Left forelimb (tissue), 1 donor: ENCODE results near the gene EDEM2.
"Not testable (repeated sequence)": the region's sequence is repeated elsewhere in the genome, so short reads cannot be mapped to it uniquely, and the experiment has no call there.

ENCODE experiments used
- DNase-seq: peaks from one replicate; pipeline ENCODE4 v3.0.0-alpha.2; 2018; ENCODE audit warnings: low spot score

EDEM2 gene

DNA sequence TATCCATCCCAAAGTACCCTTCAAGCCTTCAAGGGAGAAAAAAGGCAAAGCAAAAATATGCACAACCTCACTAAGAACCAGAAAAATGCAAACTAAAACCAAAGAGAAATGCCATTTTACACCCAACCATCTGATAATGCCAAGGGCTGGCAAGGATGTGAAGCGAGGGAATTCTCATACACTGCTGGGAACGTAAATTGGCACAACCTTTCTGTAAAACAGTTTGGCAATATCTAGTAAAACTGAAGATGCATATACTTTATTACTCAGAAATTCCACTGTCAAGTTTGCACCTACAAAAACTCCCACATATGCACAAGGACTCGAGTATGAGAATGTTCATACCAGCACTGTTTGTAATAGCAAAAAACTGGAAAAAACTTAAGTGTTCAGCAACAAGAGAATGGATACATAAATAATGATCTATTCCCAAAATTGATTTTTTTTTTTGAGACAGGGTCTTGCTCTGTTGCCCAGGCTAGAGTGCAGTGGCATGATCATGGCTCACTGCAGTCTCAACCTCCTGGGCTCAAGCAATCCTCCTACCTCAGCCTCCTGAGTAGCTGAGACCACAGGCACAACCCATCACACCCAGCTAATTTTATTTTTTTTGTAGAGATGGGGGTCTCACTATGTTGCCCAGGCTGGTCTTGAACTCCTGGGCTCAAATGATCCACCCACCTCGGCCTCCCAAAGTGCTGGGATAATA lies 21.7 kb upstream of the EDEM2 start:
- DNase-seq: not testable (repeated sequence)

DNA sequence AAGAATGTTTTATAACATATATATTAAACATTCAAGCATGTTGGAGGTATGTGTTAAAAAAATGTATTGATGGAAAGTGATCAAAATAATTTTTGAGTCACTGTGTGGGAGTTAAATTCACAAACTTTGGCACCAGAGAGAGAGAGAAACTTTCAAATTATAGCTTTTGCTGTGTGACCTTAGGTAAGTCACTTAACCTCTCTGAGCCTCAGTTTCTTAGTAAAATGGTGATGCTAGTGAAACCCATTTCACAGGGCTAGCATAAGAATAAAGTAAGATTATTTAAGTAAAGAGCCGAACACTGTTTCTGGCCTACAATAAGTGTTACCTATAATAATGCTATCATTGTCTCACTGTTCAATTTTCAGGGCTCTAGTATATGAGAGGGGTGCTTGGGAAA lies 20.7 kb upstream of the EDEM2 start:
- no peak for DNase-seq

DNA sequence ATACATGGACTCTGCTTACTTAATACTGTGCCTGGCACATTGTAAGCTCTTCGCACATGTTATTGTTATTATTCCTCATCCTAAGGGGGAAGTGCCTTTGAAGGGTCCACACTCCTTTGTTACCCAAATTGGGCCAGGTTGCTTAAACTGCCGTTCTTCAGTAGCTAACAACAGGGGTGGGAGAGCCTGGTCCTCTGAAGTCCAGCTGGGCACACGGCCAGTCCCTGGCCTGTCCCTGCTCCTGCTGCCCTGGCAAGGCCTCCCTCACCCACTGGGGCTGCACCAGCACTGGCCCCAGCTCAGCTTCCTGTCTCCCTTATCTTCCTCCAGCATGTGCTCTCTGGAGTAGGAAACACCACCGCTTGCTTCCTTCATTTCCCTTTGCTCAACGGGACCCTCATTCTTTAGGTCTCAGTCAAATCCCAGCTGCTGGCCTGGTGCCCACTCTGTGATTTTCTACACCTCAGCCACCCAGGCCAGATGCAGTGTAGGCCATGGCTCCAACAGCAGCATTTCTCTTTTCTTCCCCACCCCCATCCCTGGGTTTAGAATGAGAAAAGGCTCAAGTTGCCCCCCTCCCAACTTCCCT lies 19.2 kb upstream of the EDEM2 start:
- no peak for DNase-seq

DNA sequence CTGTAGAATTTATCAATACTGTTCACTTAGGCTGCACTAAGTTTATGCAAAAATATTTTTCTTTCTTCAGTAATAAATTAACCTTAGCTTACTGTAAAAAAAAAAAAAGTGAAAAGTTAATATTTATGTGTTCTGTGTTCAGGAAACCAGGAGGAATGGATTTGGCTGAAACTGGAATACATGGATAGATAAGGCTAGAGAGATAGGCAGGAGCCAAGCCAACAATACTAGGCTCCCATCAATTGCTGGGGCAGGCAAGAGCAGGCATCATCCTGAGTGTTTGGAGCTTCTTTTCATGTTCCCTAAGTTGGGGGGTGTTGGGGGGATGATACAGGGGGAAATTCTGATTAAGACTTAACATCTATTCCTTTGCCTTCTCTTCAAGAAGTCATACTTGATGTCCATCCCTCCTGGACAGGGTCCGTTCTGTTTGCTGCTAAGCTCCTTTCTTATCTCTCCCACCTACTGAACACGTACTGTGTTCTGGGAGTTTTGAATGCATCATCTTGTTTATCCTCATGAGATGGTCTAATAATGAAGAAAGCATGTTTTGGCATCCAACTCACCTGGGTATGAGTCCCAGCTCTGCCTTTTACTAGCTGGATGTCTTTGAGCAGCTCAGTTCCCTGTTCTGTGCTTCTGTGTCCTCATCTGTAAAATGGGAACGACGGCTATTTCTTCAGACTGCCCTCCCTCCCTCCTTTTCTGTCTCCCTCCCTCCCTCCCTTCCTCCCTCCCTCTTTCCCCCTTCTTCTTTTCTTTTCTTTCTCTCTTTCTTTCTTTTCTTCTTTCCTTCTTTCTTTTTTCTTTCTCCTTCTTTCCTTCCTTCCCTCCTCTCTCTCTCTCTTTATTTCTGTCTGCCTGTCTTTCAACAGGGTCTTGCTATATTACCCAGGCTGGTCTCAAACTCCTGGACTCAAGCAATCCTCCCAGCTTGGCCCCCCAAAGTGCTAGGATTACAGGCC lies 18.4 kb upstream of the EDEM2 start:
- DNase-seq: no peak

DNA sequence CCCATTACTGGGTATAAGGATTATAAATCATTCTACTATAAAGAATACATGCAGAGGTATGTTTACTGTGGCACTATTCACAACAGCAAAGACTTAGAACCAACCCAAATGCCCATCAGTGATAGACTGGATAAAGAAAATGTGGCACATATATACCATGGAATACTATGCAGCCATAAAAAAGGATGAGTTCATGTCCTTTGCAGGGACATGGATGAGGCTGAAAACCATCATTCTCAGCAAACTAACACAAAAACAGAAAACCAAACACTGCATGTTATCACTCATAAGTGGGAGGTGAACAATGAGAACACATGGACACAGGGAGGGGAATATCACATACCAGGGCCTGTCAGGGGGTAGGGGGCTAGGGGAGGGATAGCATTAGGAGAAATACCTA lies 17.4 kb upstream of the EDEM2 start:
- DNase-seq: not testable (repeated sequence)

DNA sequence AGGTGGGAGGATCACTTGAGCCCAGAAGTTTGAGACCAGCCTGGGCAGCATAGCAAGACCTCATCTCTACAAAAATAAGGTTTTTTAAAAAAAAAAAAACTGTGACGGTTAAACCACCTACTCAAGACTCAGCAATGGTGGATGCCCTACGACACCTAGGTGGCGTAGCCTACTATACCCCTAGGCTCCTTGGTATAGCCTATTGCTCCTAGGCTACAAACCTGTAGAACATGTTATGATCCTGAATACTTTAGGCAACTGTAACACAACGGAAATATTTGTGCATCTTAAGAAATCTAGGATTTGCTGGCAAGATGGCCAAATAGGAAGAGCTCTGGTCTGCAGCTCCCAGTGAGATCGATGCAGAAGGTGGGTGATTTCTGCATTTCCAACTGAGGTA lies 13.2 kb upstream of the EDEM2 start:
- not testable (repeated sequence) for DNase-seq

DNA sequence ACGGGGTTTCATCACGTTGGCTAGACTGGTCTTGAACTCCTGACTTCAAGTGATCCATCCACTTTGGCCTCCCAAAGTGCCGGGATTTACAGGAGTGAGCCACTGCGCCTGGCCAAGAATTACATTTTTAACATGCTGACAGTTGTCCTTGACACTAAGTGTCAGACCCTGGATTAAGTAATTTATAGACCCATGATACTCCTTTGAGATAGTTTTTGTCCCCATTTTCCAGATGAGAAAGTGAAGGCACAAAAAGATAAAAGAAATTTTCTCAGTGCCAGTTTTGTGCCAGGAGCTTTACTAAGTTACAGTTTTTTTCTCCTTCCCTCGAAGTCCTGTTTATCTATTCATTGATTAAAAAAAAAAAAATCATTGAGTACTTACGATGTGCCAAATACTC lies 9.8 kb upstream of the EDEM2 start:
- DNase-seq: no peak

DNA sequence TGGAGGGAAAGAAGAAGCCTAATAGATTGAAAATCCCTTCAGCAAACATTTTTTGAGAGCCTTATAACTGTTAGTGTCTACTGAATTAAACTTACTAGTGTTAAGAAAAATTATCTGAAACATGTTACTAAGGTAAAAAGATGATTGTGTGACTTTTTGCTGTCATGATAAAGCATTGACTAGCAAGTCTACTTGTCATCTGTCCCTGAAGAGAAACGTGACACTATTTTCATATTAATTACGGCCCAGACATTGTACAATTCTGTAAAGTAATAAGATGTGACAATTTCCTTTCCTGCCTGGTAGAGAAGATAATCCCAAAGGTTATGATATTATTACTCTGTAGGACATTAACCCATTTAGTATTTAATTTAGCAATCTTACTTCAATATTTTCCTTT lies 8.8 kb upstream of the EDEM2 start:
- DNase-seq: no peak

DNA sequence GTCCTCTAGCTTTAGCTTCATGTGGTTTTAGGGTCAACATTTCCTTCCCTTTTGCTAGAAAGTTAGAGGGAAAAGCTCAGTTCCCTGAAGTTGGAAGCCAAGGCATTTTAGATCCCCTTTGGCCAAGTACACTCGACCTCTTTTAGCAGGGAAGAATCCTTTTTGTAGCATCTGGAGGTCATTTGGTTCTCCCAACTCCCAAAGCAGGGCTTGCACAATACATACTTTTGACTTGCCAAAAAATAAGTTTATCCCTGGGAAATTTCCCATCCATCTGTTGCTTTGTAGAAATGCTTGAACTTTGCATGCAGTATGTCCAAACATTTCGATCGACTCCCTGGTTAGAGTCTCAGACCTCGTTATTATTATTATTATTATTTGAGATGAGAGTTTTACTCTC lies 4.6 kb upstream of the EDEM2 start:
- no peak for DNase-seq

DNA sequence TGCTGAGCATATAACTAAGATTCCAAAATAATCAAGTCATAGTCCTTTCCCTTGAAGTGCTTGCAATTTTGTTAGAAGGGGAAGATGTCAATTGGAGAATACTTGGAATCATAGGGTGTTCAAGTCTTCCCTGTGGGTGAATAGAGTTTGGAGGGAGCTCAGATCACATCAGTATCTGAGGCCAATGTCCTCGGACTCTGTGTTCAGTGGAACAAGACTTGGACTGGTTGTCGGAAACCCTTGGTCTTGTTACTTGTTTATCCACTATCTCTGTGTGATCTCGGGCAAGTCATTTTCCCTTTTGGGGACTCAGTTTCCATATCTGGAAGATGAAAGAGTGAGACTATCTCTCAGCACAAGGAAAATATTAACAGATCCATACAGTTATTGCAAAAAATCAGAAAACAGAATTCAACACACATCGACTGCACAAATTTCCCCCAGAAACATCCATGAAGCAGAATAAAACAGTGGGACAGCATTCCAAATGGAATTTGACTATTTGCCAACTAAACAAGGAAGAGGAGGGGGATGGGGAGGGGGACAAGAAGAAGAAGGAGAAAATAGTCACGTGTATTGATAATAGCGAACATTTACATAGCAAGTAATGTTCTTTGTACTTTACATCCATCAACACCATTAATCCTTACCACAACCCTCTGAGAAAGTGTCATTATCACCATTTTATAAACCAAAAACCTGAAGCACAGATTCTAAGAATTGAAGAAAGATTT lies 3.9 kb upstream of the EDEM2 start:
- no peak for DNase-seq

DNA sequence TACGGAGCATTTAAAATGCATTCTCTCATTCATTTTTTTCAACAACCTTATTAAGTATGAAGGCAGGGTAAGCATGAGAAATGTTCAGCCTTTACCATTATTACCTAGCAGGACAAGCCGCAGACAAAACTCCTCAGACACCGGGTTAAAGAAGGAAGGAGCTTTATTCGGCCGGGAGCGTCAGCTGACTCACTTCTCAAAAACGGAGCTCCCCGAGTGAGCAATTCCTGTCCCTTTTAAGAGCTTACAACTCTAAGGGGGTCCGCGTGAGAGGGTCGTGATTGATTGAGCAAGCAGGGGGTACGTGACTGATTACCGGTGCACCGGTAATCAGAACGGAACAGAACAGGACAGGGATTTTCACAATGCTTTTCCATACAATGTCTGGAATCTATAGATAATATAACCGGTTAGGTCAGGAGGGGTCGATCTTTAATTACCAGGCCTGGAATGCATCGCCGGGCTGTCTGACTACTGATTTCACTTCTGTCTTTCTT lies 487 bp upstream of the EDEM2 start:
- DNase-seq: not testable (repeated sequence)

DNA sequence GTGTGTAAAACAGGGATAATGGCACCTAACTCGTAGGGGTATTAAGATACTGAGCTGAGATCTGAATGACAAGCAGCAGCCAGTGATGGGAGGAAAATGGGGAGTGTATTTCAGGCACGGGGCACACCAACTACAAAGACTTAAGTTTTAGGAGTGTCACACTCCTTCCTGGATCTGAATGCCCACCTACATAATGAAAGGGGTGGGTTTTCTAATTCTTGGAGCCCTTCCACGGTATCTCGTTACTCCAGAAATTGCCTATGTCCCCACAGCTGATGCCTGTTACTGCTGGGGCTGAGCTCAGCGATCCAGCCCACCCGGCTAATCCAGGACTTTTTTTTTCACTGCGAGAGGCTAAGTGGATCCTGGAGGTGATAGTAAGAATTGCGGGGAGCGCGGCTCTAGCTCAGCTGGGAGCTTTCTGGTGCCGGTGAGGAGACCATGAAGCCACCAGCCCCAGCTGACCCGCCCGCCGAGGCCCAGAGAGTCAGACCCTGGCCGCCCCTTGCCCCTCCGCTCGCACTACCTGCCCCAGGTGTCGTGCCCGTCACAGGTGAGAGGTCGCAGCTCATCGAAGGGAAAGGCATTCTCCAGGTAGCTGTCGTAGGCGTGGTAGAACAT lies 727 bp downstream of the EDEM2 start:
- DNase-seq: no peak

DNA sequence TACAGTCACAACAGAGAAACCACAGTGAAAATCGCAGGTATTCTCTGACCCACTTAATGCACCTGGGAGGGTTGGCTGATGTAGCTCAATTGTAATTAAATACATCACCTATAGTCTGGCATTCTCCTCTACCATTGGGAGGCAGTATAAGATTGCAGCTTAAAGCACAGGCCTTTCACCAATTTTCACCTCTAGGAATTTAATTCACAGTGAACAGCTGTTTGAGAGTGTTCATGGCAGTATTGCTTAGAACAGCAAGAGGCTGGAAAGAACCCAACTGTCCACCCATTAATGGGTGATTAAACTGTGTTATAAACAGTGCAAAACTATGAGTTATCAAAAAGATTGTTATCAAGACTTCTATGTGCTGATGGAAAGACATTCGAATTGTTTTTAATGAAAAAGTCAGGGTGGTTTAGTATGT lies 2.0 kb downstream of the EDEM2 start:
- no peak for DNase-seq

DNA sequence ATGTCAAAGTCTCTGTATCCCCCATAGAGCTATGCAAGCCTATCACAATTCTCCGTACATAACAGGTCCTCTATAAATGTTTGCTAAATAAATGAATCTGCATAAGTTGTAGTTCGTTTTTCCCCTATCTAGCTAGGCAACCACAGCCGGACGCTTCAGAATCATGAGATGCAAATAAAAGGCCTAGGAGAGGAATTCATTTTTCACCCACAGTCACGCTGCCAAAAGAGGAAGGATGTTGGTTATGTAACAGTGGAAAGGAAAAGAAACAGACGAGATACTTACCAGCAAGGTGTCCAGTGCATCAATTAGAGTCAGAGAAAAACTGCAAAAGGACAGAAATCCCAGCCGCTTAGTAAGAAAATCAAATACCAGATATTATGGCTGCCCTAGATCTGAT lies 2.4 kb downstream of the EDEM2 start:
- DNase-seq: no peak

DNA sequence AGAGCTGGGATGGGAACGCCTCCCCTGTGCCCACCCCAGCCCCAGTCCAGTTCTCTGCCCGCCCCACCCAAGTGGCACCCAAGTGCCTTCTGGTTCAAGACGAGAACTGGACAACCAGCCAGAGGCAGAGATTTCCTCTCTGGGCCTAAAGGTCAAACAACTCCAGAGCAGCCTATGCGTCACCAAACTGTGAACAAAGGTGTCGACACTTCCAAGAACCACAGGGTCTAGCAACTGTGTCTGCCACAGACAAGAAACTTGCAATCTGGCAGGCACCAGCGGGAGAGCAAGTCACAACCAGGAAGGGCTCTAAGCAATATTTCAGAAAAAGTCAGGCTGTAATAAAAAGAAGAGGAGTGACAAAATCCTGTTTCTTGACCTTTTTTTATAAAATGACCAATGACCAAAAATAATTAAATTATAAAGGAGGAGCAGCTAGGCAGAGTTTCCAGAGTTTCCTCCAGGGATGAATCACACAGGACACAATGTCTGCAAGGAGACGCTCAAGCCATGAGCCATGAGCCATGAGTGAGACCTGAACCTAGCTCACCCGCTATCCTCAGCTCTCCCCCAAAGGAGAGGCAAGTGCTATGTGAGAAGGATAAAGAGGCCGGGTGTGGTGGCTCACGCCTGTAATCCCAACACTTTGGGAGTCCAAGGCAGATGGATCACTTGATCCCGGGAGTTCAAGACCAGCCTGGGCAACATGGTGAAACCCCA lies 11.1 kb downstream of the EDEM2 start:
- no peak for DNase-seq

DNA sequence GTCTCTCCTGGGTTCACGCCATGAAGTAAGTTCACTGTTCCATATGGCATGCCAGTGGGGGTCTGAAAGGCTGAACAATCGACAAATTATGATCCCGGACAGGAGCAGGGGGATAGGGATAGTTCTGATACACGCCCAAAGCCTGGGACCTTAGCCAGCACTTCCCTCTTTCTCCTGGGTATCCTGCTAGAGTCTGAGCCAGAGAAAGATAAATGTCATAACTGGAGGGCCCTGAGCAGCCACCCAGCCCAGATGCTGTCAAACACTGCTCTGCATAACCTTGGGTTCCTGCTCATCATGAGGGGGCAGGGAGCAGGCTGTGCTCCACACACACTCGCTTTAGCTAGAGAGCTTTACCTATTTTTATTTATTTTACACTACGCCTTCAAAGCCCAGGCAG lies 12.3 kb downstream of the EDEM2 start:
- DNase-seq: no peak

DNA sequence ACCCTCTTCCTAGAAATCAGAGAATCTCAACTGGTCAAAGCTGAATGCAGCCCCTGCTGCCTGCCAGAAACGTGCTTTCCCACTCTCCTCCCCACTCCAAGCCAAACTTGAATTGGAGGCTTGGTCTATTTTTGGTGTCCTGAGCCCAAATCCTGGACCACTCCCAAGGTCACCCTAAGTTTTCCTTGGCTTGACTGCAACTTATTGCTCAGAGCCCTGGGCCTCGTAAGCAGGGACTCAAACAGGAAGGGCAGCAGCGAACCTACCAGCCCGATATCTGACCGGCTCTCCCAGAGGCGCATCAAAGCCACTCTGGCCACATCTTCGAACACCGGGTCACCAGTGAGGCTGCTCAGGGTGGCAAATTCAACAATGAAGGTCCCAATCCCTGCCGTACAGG lies 12.7 kb downstream of the EDEM2 start:
- no peak for DNase-seq

DNA sequence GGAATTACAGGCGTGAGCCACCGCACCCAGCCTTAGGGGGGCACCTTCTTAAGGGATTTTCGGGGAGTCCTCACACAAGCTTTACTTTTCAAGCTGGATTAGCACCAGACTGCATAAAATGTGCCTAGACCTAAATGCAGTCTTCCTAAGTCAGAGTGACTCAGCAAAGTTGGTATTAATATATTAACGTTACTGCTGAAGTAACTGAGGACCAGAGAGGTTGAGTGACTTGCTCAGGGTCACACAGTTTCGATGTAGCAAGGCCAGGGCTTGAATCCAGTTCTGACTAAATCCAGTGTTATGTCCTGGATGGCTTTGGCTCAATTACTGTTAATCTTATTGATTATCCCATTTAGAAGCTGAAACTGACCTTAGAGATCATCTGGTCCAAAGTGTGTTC lies 13.4 kb downstream of the EDEM2 start:
- no peak for DNase-seq

DNA sequence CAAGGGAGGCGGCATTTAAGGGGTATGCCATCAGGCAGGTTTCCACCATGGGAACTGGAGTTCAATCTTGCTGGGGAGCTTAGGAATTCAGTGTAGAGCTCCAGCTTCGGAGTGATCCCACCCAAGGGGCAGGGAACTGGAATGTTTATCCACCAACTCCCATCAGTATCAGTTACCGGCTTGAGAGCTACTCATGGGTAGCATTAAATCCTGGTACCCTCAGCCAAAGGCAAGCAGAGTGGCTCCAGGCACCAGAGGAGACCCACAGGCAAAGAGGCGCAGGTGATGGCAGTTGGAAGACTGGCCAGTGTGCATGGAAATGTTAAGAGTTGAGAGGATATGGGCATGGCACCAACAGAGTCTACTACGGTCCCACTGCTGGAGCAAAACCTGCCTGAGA lies 14.1 kb downstream of the EDEM2 start:
- no peak for DNase-seq

DNA sequence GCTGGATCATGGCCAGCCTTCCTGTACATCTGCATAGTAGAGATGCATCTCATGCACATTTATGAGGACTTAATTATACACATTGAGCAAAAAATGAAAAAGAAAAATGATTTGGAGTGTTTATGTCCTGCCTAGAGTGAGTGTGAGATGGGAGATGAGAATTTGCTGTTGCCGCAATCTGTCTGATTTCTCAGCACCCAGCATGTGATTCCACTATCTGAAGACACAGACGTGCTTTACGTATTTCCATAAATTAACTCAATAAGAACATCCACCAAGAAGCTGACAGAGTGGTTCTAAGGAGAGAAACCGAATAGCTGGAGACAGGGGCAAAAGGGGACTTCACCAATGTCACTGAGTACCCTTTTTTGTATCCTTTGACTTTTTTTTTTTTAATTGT lies 15.2 kb downstream of the EDEM2 start:
- no peak for DNase-seq

DNA sequence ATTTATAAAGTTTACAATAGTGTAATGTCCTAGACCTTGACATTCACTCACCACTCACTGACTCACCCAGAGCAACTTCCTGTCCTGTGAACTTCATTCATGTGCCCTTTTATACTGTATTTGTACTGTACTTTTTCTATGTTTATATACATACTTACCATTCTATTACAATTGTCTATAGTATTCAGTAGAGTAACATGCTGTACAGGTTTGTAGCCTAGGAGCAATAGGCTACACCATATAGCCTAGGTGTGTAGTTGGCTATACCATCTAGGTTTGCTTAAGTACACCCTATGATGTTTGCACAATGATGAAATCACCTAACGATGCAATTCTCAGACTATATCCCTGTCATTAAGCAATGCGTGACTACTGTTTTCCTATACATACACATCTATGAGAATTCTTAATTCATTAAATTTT lies 17.5 kb downstream of the EDEM2 start:
- no peak for DNase-seq
